T47D (cell line): ENCODE data around the gene HOXA6.

Experiments used
- DNase-seq, 2 experiments: peaks; one replicate each; pipeline versions ENCODE4 v3.0.0 to v3.0.0-alpha.2; 2011 to 2012; ENCODE audit warnings: low read depth in 1 of 2, low spot score in 1 of 2
- JUND ChIP-seq: IDR thresholded peaks from 2 replicates; pipeline ENCODE4 v1.6.1; 2012; ENCODE audit warnings: low read depth
- in situ Hi-C: cut with HindIII; loops from 2 replicates; pipeline ENCODE4 v1.10.0; 2016; ENCODE audit warnings: low sequenced_read_pairs, low pct_unique_long_range_greater_than_20kb

Gene HOXA6

GRCh38 chr7:27173956-27174873 lies 26.6 kb upstream of the HOXA6 start, which contains the start of gene HOXA10:
TSS of gene HOXA10 (minus strand) at chr7:27174320. CDS start at chr7:27174306, 14 bp downstream.
- DNase-seq = no peak
- in situ Hi-C loops = no loop called here
- TF ChIP-seq JUND = no peak

GRCh38 chr7:27173511-27173955 lies 26.0 kb upstream of the HOXA6 start:
- no peak for DNase-seq
- in situ Hi-C loops = no loop called here
- TF ChIP-seq JUND = no peak

- in situ Hi-C loops = no loop called here
- no peak for DNase-seq
- no peak for TF ChIP-seq JUND
These were observed 25.4 kb upstream of the HOXA6 start for GRCh38 chr7:27172823-27173510.

GRCh38 chr7:27172315-27172774 lies 24.8 kb upstream of the HOXA6 start:
- no peak for TF ChIP-seq JUND
- in situ Hi-C loops = no loop called here

GRCh38 chr7:27171637-27172314 lies 24.2 kb upstream of the HOXA6 start:
- in situ Hi-C loops = no loop called here
- DNase-seq = no peak
- no peak for TF ChIP-seq JUND

More at GRCh38 chr7:27172315-27172774, 24.8 kb upstream of the HOXA6 start:
- no peak for DNase-seq

- no peak for TF ChIP-seq JUND
- in situ Hi-C loops = no loop called here
- peak in 1 of 2 experiments; percentile 39 for DNase-seq
These were observed 23.7 kb upstream of the HOXA6 start for GRCh38 chr7:27171325-27171636.

- in situ Hi-C loops = no loop called here
- no peak for TF ChIP-seq JUND
- DNase-seq = no peak
These were observed 23.1 kb upstream of the HOXA6 start for GRCh38 chr7:27170426-27171324.

GRCh38 chr7:27169658-27170425 lies 22.3 kb upstream of the HOXA6 start:
- no peak for DNase-seq
- no peak for TF ChIP-seq JUND
- in situ Hi-C loops = no loop called here

- in situ Hi-C loops = no loop called here
- no peak for DNase-seq
- TF ChIP-seq JUND = no peak
These were observed 20.8 kb upstream of the HOXA6 start for GRCh38 chr7:27168265-27168947.

- in situ Hi-C loops = no loop called here
- no peak for DNase-seq
- TF ChIP-seq JUND = no peak
These were observed 20.3 kb upstream of the HOXA6 start for GRCh38 chr7:27167916-27168264.
